UCSD-AML1 (cell line): ENCODE data around the gene BSN.

ENCODE experiments used
- DNase-seq: peaks from one replicate; lab custom pipeline; 2025; ENCODE audit not compliant: unreplicated experiment; lab: John Stamatoyannopoulos, UW

BSN gene

GRCh38 chr3:49652218-49652902 is 98.1 kb downstream of the BSN start:
- no peak for DNase-seq

- DNase-seq = no peak
Measured at GRCh38 chr3:49652903-49653415, 98.7 kb downstream of the BSN start.

GRCh38 chr3:49653621-49654020 is 99.3 kb downstream of the BSN start:
- no peak for DNase-seq

GRCh38 chr3:49654176-49654825 is 100.0 kb downstream of the BSN start:
- no peak for DNase-seq

GRCh38 chr3:49654955-49655556 is 100.8 kb downstream of the BSN start:
- no peak for DNase-seq

GRCh38 chr3:49655731-49656285 is 101.5 kb downstream of the BSN start:
- no peak for DNase-seq

GRCh38 chr3:49656541-49657112 is 102.3 kb downstream of the BSN start:
- peak; percentile 46 for DNase-seq

GRCh38 chr3:49657208-49657915 is 103.1 kb downstream of the BSN start:
- no peak for DNase-seq

- no peak for DNase-seq
Measured at GRCh38 chr3:49658711-49659110, 104.4 kb downstream of the BSN start.

- no peak for DNase-seq
Measured at GRCh38 chr3:49659756-49660155, 105.5 kb downstream of the BSN start.

GRCh38 chr3:49661281-49661680 is 107.0 kb downstream of the BSN start:
- DNase-seq = no peak

- DNase-seq = no peak
Measured at GRCh38 chr3:49662021-49662420, 107.7 kb downstream of the BSN start.

- DNase-seq = no peak
Measured at GRCh38 chr3:49662720-49663413, 108.6 kb downstream of the BSN start.

GRCh38 chr3:49663831-49664230 is 109.6 kb downstream of the BSN start:
- DNase-seq = no peak

GRCh38 chr3:49664300-49664699 is 110.0 kb downstream of the BSN start:
- no peak for DNase-seq

- peak; percentile 33 for DNase-seq
Measured at GRCh38 chr3:49665822-49666519, 111.7 kb downstream of the BSN start.

GRCh38 chr3:49666592-49666991 is 112.3 kb downstream of the BSN start:
- DNase-seq = no peak

GRCh38 chr3:49667701-49668413 is 113.6 kb downstream of the BSN start:
- no peak for DNase-seq

GRCh38 chr3:49668414-49668797 is 114.1 kb downstream of the BSN start:
- no peak for DNase-seq
